ENCODE results near the gene DYNC1LI1. TPM values are rescaled to one million over a fixed set of nuclear protein-coding genes. Genes with fewer than 3 reads are reported as not detected.
A peak's percentile ranks its signal among the peaks of the same experiment; 100 is the strongest.

Gene DYNC1LI1
- 41.1 and 58.4 TPM in 2 replicates for total RNA-seq (2014; rRNA removed; shearing (Covaris generic); ENCODE audit: low replicate concordance)

DNA sequence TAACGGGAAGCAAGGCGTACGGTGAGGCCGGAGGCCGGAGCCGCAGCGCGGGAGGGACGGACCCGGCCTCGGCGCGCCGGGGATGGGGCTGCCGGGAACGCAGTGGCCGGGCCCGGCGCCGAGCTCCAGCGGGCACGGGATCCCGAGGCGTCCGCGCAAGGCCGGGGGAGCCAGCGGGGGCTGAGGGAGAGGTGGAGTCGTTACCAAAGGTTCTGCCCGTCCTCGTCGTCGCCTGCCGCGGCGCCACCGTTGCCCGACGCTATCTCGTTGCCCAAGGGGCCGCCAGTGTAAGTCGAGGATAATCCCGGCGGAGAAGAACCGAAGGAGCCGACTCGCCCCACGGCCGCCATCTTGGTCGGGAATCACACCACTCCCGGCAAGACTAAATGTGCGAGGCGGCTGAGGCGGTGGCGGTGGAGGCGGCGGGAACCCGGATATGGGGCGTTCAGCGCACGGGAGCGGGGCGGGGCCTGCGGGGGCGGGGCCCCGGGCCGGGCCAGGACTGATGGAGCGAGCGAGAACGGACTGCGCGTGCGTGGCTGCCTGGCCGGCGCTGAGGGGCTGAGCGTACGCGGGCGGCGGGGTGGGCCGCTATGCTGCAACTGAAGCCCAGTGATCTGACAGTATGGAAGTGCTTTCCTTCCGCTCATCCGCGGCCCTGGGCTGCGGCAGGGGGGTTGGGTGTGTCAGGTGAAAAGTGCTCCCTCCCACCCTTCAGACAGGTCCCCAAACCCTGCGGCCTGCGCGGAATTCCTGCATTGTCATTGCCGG, at the start of gene DYNC1LI1:
TSS of gene DYNC1LI1 (minus strand) at position 438 of the 771 bp plus-strand sequence. CDS start at position 350, 88 bp downstream.
- DNase-seq (ENCODE audit: low read depth) = peak; percentile 73
- in situ Hi-C loops (cut with HindIII; ENCODE audit: low pct_unique_long_range_greater_than_20kb, low sequenced_read_pairs) = no loop called here

DNA sequence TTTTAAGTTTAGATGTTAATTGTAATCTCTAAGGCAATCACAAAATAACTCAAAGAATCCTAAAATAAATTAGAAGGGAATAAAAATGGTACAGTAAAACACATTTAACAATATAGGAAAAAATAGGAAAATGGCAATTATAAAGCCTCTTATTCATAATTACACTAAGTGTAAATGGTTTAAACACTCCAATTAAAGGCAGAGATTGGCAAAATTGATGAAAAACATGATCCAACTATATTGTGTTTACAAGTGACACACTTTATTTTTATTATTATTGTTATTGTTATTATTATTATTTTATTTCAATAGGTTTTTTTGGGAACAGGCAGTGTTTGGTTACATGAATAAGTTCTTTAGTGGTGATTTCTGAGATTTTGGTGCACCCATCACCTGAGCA, 48.7 kb upstream of the DYNC1LI1 start:
- in situ Hi-C loops (cut with HindIII; ENCODE audit: low pct_unique_long_range_greater_than_20kb, low sequenced_read_pairs) = no loop called here
- DNase-seq (ENCODE audit: low read depth) = no peak

DNA sequence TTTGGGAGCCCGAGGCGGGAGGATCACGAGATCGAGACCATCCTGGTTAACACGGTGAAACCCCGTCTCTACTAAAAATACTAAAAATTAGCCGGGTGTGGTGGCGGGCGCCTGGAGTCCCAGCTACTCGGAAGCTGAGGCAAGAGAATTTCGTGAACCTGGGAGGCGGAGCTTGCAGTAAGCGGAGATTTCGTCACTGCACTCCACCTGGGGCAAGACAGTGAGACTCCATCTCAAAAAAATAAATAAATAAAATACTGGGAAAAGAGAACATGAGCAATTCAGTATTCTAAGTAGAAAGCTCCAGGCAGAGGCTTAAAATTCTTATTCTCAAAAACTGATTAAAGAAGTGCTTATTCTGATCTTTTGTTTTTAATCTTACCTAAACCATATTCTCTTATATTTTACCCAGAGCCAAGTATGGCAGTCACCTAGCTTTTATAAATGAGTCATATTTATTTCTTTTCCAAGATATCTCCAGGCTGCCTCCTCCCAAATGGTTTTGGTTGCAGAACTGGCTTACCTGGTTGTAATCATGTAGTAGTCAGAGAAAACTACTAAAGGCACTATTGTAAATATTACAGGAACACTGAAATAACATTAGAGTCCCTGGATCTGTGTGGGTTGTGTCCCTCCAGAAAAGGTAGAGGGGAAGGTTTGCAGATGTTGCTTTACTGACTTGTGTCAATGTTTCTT, 45.8 kb upstream of the DYNC1LI1 start:
- no peak for DNase-seq (ENCODE audit: low read depth)
- in situ Hi-C loops (cut with HindIII; ENCODE audit: low pct_unique_long_range_greater_than_20kb, low sequenced_read_pairs) = no loop called here

DNA sequence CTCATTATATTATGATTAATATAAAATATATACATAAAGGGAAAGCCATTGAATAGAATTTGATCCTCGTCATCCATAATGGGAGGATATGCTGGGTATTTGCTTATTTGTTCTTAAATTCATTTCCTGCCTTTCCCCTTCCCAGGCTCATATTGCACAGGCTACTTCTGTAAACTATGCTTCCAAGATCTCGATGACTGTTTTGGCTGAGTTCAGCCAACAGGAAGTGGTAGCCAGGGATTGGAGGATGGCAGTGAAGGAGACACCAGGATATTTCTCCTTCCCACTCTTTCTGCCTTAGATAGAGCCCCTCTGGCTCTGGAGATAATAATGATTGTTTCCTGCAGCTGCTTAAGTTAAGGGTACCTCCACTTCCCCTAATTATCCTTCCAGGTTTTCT, 44.3 kb upstream of the DYNC1LI1 start:
- in situ Hi-C loops (cut with HindIII; ENCODE audit: low pct_unique_long_range_greater_than_20kb, low sequenced_read_pairs) = no loop called here

DNA sequence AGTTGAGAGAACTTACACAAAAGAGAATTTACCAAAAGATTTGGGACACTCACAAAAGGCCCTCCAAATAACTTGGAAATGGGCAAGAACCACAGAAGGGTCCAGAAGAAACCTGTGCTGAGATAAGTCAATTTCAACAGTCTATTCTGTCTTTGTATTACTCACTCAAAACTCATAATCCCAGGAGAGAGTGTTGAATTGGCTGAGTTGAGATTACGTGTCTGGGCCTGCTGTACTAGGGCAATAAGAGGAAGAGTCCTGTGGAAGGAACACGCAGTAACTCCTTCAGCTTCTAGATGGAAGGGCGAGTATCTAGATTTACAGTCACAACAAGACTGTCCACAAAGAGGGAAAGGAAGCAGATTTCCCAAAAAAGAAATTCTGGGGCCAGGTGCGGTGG, 42.5 kb upstream of the DYNC1LI1 start:
- in situ Hi-C loops (cut with HindIII; ENCODE audit: low pct_unique_long_range_greater_than_20kb, low sequenced_read_pairs) = no loop called here
- DNase-seq (ENCODE audit: low read depth) = no peak

More for the DNA sequence above, 44.3 kb upstream of the DYNC1LI1 start:
- no peak for DNase-seq (ENCODE audit: low read depth)

DNA sequence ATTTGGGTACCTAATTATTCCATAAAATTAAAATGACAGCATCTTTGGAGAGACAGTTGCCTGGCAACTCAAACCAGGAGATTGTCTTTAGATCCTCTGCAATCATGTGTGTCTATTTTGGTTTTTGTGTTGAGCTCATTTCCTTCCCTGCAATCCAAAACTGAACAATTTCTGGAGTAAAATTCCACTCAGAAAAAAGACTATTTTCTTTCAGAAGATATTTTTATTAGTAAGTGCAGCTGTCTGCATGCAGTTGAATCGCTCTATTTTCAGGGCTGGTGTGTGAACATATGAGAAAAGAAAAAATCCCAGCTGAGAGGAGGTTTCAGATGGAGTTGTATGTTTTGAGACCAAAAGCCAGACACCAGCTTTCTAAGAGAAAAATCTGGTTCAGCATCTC, 41.9 kb upstream of the DYNC1LI1 start:
- DNase-seq (ENCODE audit: low read depth) = no peak
- in situ Hi-C loops (cut with HindIII; ENCODE audit: low pct_unique_long_range_greater_than_20kb, low sequenced_read_pairs) = no loop called here

DNA sequence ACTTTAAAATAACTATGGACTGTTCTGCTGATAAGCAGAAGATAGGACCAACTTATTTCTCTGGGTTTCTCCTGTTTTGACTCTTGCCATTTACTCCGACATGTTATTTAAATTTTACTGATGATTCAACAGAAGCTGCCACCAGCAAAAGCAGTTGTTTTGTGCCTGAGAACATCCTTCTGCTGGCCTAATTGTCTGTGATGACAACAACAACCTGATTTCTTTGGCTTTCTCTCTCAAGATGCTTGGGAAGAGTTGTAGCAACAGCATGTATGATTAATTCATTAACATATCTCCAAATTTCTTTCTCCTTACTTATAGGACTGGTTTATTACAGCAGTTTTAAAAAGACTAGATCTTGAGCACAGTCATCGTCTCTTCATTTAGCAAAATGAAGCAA, 36.9 kb upstream of the DYNC1LI1 start:
- in situ Hi-C loops (cut with HindIII; ENCODE audit: low pct_unique_long_range_greater_than_20kb, low sequenced_read_pairs) = no loop called here
- DNase-seq (ENCODE audit: low read depth) = no peak

DNA sequence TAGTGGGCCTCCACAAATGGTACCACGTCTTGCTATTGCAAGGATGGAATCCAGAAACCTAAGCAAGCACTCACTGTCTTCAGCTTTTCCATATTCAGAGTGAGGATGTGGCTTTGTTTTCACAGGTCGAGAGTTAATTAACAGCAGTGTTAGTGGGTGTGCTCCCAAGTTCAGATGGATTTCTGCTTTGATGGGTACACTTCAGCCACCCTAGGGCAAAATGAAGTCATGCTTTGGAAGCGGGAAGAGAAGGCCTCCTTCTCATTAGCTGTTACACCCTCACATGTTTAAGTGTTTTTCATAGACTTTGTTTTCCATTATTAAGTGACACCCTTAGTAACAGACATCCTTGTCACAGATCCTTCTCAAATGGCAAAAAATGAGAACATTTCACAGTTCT, 36.3 kb upstream of the DYNC1LI1 start:
- in situ Hi-C loops (cut with HindIII; ENCODE audit: low pct_unique_long_range_greater_than_20kb, low sequenced_read_pairs) = no loop called here
- DNase-seq (ENCODE audit: low read depth) = no peak

DNA sequence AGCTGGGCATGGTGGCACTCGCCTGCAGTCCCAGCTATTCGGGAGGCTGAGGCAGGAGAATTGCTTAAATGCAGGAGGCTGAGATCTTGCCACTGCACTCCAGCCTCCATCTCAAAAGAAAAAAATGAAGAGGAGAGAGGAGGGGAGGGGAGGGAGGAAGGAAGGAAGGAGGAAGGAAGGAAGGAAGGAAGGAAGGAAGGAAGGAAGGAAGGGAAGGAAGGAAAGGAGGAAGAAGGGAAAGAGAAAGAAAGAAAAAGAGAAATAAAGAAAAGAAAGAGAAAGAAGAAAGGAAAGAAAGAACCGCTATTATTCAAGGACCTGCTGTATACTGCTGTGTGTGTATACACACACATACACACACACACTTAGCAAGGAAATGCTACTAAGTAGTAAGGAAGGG, 35.6 kb upstream of the DYNC1LI1 start:
- DNase-seq (ENCODE audit: low read depth) = no peak
- in situ Hi-C loops (cut with HindIII; ENCODE audit: low pct_unique_long_range_greater_than_20kb, low sequenced_read_pairs) = no loop called here

DNA sequence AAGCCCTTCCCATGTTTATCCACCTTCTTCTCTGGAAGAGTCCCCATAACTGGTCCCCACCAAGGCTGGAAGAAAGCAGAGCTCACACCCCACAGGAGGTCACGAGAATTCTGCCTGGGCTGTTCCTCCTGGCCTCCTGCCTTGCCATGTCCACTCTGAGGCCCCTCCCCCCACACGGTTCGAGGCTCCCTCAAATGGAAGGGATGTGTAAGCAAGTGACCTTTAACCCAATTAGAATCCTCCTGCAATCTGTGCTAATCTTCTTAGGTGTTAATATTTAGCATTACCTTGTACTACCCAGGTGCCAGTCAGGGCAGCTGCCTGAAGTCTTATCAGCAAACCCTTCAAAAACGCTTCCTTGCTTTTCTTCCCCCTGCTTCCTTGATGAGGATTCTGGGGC, 32.4 kb upstream of the DYNC1LI1 start:
- DNase-seq (ENCODE audit: low read depth) = no peak
- in situ Hi-C loops (cut with HindIII; ENCODE audit: low pct_unique_long_range_greater_than_20kb, low sequenced_read_pairs) = no loop called here

DNA sequence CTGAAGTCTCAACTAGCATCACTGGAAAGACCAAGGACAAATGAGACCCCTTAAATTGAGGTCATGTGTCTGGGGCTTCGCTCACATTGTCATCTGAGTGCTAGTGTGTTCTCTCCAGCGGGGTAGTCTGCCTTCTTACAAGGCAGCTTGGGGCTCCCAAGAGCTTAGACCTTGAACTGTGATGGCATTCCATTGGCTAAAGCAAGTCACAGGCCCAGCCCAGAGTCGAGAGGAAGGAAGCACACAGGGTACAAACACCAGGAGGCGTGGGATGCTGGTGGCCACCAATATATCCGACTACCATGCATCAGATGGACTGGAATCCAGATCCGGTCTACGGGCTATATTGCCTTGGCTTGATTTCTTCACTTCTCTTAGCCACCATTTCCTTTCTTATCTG, 31.5 kb upstream of the DYNC1LI1 start:
- in situ Hi-C loops (cut with HindIII; ENCODE audit: low pct_unique_long_range_greater_than_20kb, low sequenced_read_pairs) = no loop called here
- no peak for DNase-seq (ENCODE audit: low read depth)

DNA sequence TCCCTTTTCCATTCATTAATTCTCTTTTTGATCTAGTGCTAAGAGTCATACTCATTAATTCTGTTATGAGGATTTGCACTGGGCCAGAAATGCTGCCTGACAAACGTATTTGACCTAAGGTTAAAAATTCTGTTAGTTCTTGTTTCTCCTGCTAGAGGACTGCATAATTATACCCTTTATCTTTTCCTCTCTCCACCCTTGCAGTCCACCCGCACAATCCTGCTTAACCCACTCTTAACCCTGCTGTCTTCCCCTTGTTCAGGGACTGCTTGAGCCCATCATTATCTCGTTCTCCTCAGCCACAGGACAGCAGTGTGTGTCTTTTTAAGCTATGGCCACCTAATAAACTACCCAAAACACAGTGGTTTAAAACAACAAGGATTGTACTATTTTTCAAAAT, 31.1 kb upstream of the DYNC1LI1 start:
- in situ Hi-C loops (cut with HindIII; ENCODE audit: low pct_unique_long_range_greater_than_20kb, low sequenced_read_pairs) = no loop called here
- DNase-seq (ENCODE audit: low read depth) = no peak

DNA sequence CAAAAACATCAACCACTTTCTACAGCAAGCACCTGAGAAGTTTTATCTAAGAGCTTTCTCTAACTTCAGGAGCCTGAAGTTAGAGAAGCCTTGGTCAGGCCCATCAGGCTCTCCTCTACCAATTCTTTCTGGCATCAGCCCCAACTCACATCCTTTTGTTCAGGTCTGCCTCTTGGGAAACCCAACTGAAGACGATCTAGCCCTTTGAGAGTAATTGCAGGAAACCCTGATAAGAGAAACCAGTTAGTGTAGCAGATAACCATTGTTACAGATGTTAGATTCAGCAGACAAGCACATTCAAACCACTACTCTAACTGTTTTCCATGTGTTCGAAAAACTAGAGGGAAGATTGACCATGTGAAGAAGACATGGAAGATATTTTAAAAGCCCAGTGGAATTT, 27.0 kb upstream of the DYNC1LI1 start:
- DNase-seq (ENCODE audit: low read depth) = no peak
- in situ Hi-C loops (cut with HindIII; ENCODE audit: low pct_unique_long_range_greater_than_20kb, low sequenced_read_pairs) = no loop called here

DNA sequence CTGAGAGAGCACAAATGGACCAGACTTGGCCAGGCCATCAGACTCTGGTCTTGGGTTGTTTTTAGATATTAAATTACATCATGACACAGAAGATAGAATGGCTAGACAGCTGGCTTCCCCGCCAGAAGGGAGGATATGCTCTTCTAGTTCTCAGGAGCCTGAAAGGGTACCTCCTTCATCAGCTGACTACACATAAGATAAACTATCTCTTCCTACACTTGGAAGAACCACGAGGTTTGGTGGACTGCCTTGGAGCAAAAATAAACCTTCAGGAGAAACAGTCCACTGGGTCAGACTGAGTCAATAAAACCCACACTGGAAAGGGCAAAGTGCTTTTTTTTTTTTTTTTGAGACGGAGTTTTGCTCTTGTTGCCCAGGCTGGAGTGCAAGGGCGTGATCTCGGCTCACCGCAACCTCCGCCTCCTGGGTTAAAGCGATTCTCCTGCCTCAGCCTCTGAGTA, 26.3 kb upstream of the DYNC1LI1 start:
- DNase-seq (ENCODE audit: low read depth) = no peak
- in situ Hi-C loops (cut with HindIII; ENCODE audit: low pct_unique_long_range_greater_than_20kb, low sequenced_read_pairs) = no loop called here

DNA sequence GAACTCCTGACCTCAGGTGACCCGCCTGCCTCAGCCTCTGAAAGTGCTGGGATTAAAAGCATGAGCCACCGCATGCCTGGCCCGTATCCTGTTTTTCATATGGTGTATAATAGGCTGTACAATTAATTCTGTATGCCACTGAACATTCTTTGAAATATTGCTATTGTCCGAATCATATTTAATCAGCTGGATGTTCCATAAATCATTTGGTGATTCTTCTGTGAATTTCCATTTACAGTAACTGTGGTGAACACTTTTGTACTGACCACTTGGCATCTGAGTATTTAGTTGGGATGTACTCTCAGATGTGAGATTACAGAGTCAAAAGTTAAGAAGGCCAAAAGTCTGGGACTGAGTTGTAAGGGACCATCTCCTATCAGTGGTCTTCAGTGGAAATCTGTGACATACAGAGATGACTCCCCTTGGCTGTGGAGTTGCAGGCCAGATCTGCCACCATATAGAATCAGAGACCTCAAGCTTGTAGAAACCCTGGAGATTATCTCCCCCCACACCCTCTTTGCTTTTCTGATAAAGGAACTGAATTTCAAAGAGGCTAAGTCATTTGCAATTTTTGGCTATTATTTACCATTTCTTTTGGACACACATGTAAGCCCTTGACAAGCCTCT, 25.7 kb upstream of the DYNC1LI1 start:
- in situ Hi-C loops (cut with HindIII; ENCODE audit: low pct_unique_long_range_greater_than_20kb, low sequenced_read_pairs) = no loop called here
- DNase-seq (ENCODE audit: low read depth) = no peak

DNA sequence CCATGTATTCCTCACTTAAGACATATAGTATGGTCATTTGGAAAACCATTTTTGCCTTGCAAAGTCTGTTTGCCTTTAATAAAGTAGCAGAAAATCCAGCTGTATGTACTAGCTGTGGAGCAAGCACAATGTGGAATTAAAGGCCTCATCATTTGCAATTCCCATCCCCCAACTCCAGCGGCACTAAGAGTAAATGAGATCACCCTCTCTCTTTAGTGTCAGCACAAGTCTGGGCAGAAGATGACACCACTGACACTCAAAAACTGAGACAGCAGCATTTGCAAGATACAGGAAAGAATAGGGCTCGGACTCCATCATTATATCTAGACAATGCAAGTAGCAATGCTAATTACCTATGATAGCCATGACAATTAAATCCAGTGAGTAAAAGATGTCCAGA, 24.7 kb upstream of the DYNC1LI1 start:
- in situ Hi-C loops (cut with HindIII; ENCODE audit: low pct_unique_long_range_greater_than_20kb, low sequenced_read_pairs) = no loop called here
- DNase-seq (ENCODE audit: low read depth) = no peak

DNA sequence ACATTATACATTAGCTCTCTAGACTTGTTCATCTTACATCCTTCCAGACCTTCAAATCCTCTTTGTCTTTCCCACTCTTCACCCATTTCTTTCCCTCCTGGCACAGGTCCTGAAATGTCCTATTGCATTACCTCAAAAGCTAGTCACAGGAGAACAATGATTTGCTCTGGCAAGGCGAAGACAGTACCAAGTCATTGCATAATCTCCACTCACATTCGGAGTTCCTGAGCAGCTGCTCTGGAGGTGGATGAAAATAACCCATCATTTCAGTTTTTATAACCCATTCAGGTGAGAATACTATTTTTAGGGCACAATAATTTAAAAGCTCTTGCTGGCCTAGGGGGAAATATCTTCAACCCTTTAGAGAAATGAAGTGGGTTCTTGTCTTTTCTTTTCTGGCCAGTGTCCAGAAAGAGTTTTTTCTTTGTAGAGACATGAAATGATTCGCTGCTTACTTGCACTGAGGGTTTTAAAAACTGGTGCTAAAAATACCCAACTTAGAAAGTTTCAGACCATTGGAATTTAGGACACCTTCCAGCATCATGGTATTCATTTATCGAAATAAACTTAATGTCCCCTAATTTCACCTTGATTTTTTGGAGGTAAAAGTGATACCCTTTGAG, 23.4 kb upstream of the DYNC1LI1 start:
- in situ Hi-C loops (cut with HindIII; ENCODE audit: low pct_unique_long_range_greater_than_20kb, low sequenced_read_pairs) = no loop called here
- no peak for DNase-seq (ENCODE audit: low read depth)

DNA sequence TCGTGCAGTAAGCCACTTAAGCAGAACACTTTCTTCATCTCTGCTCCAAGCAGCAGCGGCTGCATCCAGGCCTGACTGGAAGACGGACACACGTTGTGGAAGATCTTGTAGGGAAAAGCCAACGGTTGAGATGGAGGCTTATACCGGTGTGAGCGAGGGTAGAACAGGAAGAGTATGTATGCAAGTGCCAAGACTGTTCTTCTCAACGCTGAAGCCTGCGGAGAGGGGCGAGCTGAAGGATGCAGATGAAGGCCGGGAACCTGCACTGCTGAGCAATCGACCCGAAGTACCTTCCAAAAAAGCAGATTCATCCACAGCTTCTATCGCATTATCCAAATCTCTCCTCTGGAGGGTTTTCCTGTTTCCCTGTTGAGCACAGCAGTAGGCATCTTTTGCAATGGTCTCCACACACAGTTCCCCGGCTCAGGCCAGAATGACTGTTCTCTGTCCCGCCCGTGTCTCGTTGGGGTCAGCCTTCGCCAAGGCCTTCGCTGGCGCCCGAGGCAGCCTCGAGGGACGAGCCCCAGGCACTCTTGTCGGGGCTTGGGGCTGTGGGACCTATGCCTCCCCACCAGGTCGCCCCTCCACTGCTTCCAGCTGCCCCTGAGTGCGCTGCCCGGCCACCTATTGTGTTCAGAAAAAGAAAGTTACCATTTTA, 22.2 kb upstream of the DYNC1LI1 start:
- in situ Hi-C loops (cut with HindIII; ENCODE audit: low pct_unique_long_range_greater_than_20kb, low sequenced_read_pairs) = no loop called here
- no peak for DNase-seq (ENCODE audit: low read depth)

All from Caki2 (cell line).